Smooth muscle cell (in vitro differentiated cells): Measurements from ENCODE around the gene NR2E3. TPM values are rescaled to one million over a fixed set of nuclear protein-coding genes. Genes with fewer than 3 reads are reported as not detected.

Experiments used
- DNase-seq: peaks from one replicate; lab custom pipeline; 2025; ENCODE audit not compliant: unreplicated experiment; lab: John Stamatoyannopoulos, UW
- H2AFZ ChIP-seq: fragments of 200-600 bp; sonication (generic); 2 replicates; pipeline ENCODE4 v1.6.0; 2016; ENCODE audit warnings: antibody characterized with exemption, low read depth, mild to moderate bottlenecking
- H3F3A ChIP-seq: fragments of 200-600 bp; sonication (generic); 2 replicates; pipeline ENCODE4 v1.6.0; 2017; ENCODE audit warnings: antibody characterized with exemption, low read depth
- H3K27ac ChIP-seq: fragments of 200-600 bp; sonication (generic); 2 replicates; pipeline ENCODE4 v1.5.1; 2016; ENCODE audit warnings: low read depth, mild to moderate bottlenecking
- H3K27me3 ChIP-seq: fragments of 200-600 bp; sonication (generic); 2 replicates; pipeline ENCODE4 v1.6.1; 2016; ENCODE audit warnings: low read depth, mild to moderate bottlenecking
- H3K36me3 ChIP-seq: fragments of 200-600 bp; sonication (generic); 2 replicates; pipeline ENCODE4 v1.5.1; 2016; ENCODE audit warnings: low read depth
- H3K4me1 ChIP-seq: fragments of 200-600 bp; sonication (generic); 2 replicates; pipeline ENCODE4 v1.5.1; 2016; ENCODE audit warnings: low read depth
- H3K4me2 ChIP-seq: fragments of 200-600 bp; sonication (generic); 2 replicates; pipeline ENCODE4 v1.6.0; 2016; ENCODE audit warnings: mild to moderate bottlenecking
- H3K4me3 ChIP-seq: fragments of 200-600 bp; sonication (generic); 2 replicates; pipeline ENCODE4 v1.5.1; 2016; ENCODE audit warnings: mild to moderate bottlenecking
- H3K79me2 ChIP-seq: fragments of 200-600 bp; sonication (generic); 2 replicates; pipeline ENCODE4 v1.6.0; 2016; ENCODE audit warnings: low read depth, mild to moderate bottlenecking
- H3K9ac ChIP-seq: fragments of 200-600 bp; sonication (generic); 2 replicates; pipeline ENCODE4 v1.6.0; 2016; ENCODE audit warnings: low read depth
- H3K9me3 ChIP-seq: fragments of 200-600 bp; sonication (generic); replicated peaks from 2 replicates; pipeline ENCODE4 v1.5.1; 2016; ENCODE audit warnings: low read depth
- H4K20me1 ChIP-seq: fragments of 200-600 bp; sonication (generic); 2 replicates; pipeline ENCODE4 v1.6.0; 2016; ENCODE audit warnings: low read depth
- WGBS: methylation state at CpG from one replicate; pipeline ENCODE4 v1.1.7; 2016; ENCODE audit warnings: low lambda C conversion rate; 5-methylcytosine and 5-hydroxymethylcytosine counted together
- polyA plus RNA-seq: library from polyadenylated mRNA; unstranded; fragments of >200 nt; fragmentation: Nextera tagmentation; extraction: Ambion mirVana; gene quantifications from 2 replicates; pipeline ENCODE4 v1.2.1, GENCODE V29; 2016
- total RNA-seq: library from RNA; depleted of rRNA; stranded (reverse); fragments of >200 nt; gene quantifications from 2 replicates; pipeline ENCODE4 v1.2.3, GENCODE V29; 2014
- TF ChIP-seq, protein P1 (sequence below): fragments of 200-600 bp; sonication (generic); IDR thresholded peaks from 2 replicates; pipeline ENCODE4 v1.5.1; 2017; ENCODE audit warnings: borderline replicate concordance, mild to moderate bottlenecking, antibody characterized with exemption; ENCODE audit not compliant: insufficient read depth, poor library complexity, severe bottlenecking

The NR2E3 gene
- total and polyA plus RNA-seq, 2 experiments from 2014 or later, result not detected

DNA sequence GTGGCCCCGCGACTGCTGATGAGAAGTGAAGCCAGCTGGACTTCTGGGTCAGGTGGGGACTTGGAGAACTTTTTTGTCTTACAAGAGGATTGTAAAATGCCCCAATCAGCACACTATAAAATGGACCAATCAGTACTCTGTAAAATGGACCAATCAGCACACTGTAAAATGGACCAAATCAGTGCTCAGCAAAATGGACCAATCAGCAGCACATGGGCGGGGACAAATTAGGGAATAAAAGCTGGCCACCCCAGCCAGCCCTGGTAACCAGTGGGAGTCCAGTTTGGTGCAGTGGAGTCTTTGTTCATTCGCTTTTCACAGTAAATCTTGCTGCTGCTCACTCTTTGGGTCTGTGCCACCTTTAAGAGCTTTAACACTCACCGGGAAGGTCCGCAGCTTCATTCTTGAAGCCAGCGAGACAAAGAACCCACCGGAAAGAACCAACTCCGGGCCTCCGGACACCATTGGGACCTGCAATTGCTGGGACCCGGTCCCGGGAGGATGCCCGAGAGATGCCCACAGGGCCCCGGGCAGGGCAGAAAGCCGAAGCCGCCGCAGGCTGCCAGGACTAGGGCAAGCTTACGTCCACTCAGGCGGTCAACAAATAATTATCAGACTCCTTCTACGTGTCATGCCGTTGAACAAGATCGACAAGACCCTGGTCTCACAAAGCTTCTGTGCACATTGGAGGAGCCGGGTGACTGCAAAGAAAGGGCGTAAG is 8.3 kb upstream of the NR2E3 start:
- Histone ChIP-seq H3K4me3 (no peak overlapping the region), H3K9ac (no peak overlapping the region), H3K4me1 (peaks cover 11% of the 10 kb centered on the region), H3K27ac (no peak overlapping the region), H3F3A (no peaks in the 10 kb centered on the region), H3K4me2 (no peak overlapping the region), H2AFZ (no peak overlapping the region), H3K79me2 (no peaks in the 10 kb centered on the region), H3K27me3 (no peaks in the 10 kb centered on the region), H4K20me1 (no peaks in the 10 kb centered on the region), H3K9me3 (no peaks in the 10 kb centered on the region), H3K36me3 (no peaks in the 10 kb centered on the region)
- DNase-seq, result no peak
- TF ChIP-seq, protein P1, sequence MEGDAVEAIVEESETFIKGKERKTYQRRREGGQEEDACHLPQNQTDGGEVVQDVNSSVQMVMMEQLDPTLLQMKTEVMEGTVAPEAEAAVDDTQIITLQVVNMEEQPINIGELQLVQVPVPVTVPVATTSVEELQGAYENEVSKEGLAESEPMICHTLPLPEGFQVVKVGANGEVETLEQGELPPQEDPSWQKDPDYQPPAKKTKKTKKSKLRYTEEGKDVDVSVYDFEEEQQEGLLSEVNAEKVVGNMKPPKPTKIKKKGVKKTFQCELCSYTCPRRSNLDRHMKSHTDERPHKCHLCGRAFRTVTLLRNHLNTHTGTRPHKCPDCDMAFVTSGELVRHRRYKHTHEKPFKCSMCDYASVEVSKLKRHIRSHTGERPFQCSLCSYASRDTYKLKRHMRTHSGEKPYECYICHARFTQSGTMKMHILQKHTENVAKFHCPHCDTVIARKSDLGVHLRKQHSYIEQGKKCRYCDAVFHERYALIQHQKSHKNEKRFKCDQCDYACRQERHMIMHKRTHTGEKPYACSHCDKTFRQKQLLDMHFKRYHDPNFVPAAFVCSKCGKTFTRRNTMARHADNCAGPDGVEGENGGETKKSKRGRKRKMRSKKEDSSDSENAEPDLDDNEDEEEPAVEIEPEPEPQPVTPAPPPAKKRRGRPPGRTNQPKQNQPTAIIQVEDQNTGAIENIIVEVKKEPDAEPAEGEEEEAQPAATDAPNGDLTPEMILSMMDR, result no peak
- WGBS, result 97% methylated on average over 24 of the region's 24 CpGs

DNA sequence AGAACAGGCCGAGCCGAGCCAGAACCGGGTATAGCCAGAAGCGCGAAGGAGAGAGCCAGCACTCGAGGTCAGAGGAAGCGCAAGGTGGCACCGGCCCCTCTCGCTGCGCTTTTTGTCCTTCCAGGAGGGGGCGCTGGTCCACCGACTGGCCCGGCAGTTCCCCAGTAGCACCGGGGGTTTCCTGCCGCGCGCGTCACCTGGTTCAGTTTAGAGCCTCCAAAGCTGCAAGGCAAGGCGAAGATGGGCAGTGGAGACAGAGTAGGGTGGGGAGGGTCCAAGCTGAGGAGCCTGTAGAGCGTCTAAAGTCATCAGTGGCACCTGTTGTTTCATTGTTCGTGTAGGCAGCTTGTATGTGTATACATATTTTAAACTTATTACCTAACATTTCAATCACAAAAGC is 7.6 kb upstream of the NR2E3 start:
- no peak overlapping the region for H3K4me2 ChIP-seq
- H3K27ac ChIP-seq, result no peak overlapping the region
- H3K9ac ChIP-seq, result no peak overlapping the region
- H4K20me1 ChIP-seq, result no peaks in the 10 kb centered on the region
- 40% methylated on average over 17 of the region's 21 CpGs for WGBS
- no peaks in the 10 kb centered on the region for H3K36me3 ChIP-seq
- H3K4me3 ChIP-seq, result no peak overlapping the region
- H2AFZ ChIP-seq, result no peak overlapping the region
- no peaks in the 10 kb centered on the region for H3K9me3 ChIP-seq
- no peak for DNase-seq
- H3K27me3 ChIP-seq, result no peaks in the 10 kb centered on the region
- no peaks in the 10 kb centered on the region for H3F3A ChIP-seq
- TF ChIP-seq, protein P1, result peak; percentile 49
- H3K4me1 ChIP-seq, result peaks cover 18% of the 10 kb centered on the region
- no peaks in the 10 kb centered on the region for H3K79me2 ChIP-seq

DNA sequence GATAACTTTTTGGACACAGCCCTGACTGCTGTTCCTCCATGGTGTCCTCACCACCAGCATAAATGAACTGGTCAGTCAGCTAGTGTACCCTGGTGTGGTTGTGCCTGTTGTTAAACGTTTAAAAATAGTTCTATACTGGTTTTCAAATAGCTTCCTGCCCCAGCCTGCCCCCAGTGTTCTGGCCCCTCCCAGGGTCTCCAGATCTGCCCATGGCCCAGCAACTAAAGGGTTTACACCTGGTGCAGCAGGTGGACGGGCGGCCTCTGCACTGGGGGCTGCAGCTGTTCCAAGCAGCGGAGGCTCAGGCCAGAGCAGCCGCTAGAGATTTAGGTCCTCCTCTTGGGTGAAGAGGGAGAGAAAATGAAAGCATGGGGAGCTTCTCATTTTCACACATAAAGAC is 6.1 kb upstream of the NR2E3 start:
- WGBS, result 84% methylated on average over 5 of the region's 5 CpGs

More for the DNA sequence above, 6.1 kb upstream of the NR2E3 start:
- H3K27me3 ChIP-seq, result no peaks in the 10 kb centered on the region
- TF ChIP-seq, protein P1, result no peak
- DNase-seq, result no peak
- no peak overlapping the region for H3K4me3 ChIP-seq
- no peaks in the 10 kb centered on the region for H3K79me2 ChIP-seq
- no peaks in the 10 kb centered on the region for H3K9me3 ChIP-seq
- no peak overlapping the region for H2AFZ ChIP-seq
- no peak overlapping the region for H3K9ac ChIP-seq
- no peak overlapping the region for H3K4me2 ChIP-seq
- peaks cover 23% of the 10 kb centered on the region for H3K4me1 ChIP-seq
- H3F3A ChIP-seq, result no peaks in the 10 kb centered on the region
- H3K27ac ChIP-seq, result no peak overlapping the region
- no peaks in the 10 kb centered on the region for H4K20me1 ChIP-seq
- no peaks in the 10 kb centered on the region for H3K36me3 ChIP-seq
